Head of caudate nucleus (tissue), 42 donors: ENCODE measurements around the gene COG7.
A peak's percentile ranks its signal among the peaks of the same experiment; 100 is the strongest.
"Not testable (repeated sequence)": the region's sequence is repeated elsewhere in the genome, so short reads cannot be mapped to it uniquely, and the experiment has no call there.

Experiments used
- DNase-seq, 42 donors: peaks; one replicate each; pipeline versions ENCODE4 v3.0.0 to v3.0.0-alpha.2; 2020 to 2021; ENCODE audit warnings: mixed read lengths in 7 of 42
- intact Hi-C: fragments of 100-400 bp; cut with DNase I; formaldehyde crosslinking; loops from one replicate; pipeline ENCODE4 v1.15.0; 2022

Gene COG7

GRCh38 chr16:23374721-23375510 lies 78.1 kb downstream of the COG7 start:
- no peak for DNase-seq
- intact Hi-C loops, result no loop called here

- DNase-seq, result no peak
- intact Hi-C loops, result no loop called here
These were observed 79.4 kb downstream of the COG7 start for GRCh38 chr16:23373436-23374219.

DNA sequence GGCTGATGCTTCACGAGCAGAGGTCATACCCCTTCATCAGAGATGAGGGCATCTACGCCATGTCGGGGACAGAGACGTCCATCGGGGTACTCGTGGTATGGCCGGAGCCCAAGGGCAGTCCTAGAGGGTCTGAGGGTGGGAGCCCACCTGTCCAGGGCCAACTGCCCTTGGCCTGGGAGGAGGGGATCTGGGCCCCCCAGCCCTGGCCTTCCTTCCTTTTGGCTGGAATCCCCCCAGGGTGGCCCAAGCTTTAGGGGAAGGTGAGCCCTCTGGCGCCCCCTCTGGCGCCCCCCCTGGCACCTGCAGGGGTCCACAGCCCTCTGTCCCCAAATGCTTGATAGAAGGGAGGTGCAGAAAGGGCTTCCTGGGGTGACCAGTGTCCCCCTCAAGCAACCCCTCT lies 81.6 kb downstream of the COG7 start:
- intact Hi-C loops, result no loop called here
- DNase-seq, result no peak

DNA sequence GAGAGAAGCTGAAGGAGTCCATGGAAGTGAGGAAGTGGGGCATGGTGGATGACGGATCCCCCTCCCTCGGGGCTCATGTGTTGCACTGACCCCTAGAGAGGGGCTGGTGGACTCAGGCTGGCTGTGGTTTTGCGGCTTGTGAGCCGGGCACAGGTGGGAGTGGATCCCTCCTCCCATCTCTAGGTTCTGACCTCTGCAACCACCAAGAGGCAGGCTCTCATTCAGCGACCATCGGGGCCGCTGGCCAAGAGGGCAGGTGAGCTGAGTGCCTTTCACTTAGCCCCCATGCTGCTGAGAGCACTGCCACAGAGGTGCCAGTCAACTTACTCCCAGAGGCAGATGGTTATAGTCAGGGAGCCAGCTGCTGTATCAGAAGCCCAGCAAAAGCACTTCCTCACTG lies 83.6 kb downstream of the COG7 start:
- intact Hi-C loops, result no loop called here
- no peak for DNase-seq

DNA sequence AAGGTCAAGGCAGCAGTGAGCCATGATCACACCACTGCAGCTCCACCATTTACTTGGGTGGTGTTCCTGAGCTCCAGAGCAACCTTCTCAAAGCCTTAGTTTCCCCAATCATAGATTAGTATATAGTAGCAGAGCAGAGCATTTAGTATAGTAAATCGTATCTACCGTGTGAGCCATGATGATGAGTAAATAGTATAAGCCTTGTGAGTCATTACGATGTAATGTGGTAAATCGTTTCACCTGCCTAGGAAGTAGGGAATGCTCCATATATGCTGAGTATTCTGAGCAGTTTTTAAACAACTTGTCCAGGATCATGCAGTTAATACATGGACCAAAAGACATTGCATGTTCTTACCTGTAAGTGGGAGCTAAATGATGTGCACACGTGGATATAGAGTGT lies 84.5 kb downstream of the COG7 start:
- intact Hi-C loops, result no loop called here
- no peak for DNase-seq

DNA sequence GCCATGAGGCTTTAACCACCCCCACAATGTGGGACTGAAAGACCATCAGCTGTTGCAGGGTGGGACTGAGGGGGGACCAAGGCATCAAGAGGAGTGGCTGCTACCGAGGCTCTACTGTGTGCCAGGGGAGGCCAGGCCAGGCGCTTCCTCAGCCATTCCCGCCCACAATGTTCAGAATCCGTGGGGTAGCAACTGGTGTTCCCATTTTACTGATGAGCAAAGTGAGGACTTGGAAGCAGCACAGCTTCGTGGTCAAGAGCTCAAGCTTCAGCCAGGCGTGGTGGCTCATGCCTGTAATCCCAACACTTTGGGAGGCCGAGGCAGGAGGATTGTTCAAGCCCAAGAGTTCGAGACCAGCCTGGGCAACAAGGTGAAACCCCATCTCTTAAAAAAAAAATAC lies 85.0 kb downstream of the COG7 start:
- intact Hi-C loops, result no loop called here
- DNase-seq, result no peak

DNA sequence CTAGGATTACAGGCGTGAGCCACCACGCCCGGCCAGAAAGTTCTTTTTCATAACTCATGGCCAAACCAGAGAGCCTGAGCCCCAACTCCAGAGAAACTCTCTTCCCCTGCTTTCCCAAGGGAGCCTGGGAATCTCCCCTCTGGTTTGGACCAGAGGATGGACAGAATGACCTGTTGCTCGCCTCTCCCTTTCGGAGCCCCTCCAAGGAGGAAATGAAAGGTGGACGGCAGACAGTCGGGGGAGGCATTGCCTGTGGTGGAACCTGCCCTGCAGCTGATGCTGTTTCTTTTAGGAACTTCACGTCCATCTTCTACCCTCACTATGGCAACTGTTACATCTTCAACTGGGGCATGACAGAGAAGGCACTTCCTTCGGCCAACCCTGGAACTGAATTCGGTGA lies 85.4 kb downstream of the COG7 start:
- intact Hi-C loops, result no loop called here
- DNase-seq, result no peak

DNA sequence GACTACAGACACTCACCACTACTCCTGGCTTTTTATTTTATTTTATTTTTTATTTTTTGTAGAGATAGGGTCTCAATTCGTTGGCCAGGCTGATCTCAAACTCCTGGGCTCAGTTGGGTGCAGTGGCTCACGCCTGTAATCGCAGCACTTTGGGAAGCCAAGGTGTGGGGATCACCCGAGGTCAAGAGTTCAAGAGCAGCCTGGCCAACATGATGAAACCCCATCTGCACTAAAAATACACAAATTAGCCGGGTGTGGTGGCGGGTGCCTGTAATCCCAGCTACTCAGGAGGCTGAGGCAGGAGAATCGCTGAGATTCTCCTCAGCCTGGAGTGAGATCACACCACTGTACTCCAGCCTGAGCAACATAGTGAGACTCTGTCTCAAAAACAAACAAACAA lies 86.6 kb downstream of the COG7 start:
- DNase-seq, intact Hi-C loops: not testable (repeated sequence)

- intact Hi-C loops, result no loop called here
These were observed 87.3 kb downstream of the COG7 start for GRCh38 chr16:23365602-23366240.

DNA sequence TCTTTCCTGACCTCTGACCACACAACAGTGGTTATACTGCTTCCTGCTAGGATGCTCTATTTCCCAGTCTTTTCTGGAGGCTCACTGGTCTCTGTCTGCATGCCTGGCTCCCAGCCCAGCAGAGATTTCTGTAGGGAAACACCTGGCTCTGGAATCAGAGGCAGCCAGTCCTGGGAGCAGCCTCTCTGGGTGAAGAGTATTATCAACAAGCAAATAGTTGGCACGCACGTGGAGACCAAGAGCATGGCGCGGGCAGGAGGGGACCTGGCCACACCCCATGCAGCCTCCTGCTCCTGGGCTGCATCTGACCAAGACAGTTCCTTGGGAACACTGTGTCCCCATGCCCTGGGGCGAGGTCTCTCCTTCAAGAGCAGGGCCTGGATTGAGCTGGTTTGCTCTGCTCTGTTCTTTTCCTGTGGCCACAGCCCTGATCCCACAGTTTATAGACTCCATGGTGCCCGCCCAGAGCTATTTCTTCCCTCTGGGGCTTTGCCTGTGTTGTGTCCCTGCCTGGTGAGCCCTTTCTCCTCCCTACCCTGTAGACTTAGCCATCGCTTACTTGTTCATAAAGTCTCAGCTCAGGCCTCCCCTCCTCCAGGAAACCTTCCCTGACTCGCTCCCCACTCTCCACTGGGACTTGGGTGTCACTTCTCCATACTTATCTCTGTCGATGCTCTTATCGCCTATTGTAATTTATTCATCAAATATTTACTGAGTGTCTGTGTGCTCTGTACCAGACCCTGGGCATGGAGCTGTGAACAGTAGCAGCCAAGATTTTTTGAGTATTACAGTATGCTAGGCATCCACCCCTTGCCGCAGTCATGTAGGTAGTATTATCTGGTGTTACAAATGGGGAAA lies 90.3 kb downstream of the COG7 start:
- no peak for DNase-seq
- intact Hi-C loops, result no loop called here

More at GRCh38 chr16:23365602-23366240, 87.3 kb downstream of the COG7 start:
- no peak for DNase-seq

GRCh38 chr16:23359092-23359760 lies 93.8 kb downstream of the COG7 start:
- no peak for DNase-seq

DNA sequence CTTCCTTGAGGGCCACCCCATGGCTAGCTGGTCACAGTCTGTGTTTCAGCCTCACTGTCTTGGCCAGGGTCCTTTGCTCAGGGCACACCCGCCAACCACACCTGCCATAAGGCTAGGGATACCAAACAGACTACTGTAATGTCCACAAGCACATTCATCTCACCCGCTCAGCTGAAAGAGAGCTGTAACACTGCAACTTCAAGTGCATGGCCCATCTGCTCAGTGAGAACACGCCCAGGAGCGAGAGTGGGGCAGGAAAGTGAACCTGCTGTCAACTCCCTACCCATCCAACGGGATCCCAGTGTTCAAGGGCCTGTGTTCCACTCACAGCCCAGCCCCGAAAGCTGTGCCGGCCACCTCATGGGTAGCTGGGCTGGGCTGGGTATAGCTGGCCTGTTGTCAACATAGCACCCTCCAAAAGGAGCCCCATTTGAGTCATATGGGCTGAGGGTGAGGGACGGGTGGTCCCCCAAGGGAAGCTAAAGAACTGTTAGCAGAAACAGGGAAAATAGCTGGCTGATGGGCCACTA lies 95.2 kb downstream of the COG7 start:
- DNase-seq, result no peak
- intact Hi-C loops, result no loop called here

More at GRCh38 chr16:23359092-23359760, 93.8 kb downstream of the COG7 start:
- intact Hi-C loops, result no loop called here

GRCh38 chr16:23356941-23357340 lies 96.0 kb downstream of the COG7 start:
- intact Hi-C loops, result no loop called here
- no peak for DNase-seq

GRCh38 chr16:23355106-23355670 lies 97.8 kb downstream of the COG7 start:
- no peak for DNase-seq

GRCh38 chr16:23354246-23354645 lies 98.7 kb downstream of the COG7 start:
- intact Hi-C loops, result no loop called here
- DNase-seq, result peak in 1 of 42 donors; percentile 7

More at GRCh38 chr16:23355106-23355670, 97.8 kb downstream of the COG7 start:
- intact Hi-C loops, result no loop called here

- no peak for DNase-seq
These were observed 99.5 kb downstream of the COG7 start for GRCh38 chr16:23353440-23353839.

DNA sequence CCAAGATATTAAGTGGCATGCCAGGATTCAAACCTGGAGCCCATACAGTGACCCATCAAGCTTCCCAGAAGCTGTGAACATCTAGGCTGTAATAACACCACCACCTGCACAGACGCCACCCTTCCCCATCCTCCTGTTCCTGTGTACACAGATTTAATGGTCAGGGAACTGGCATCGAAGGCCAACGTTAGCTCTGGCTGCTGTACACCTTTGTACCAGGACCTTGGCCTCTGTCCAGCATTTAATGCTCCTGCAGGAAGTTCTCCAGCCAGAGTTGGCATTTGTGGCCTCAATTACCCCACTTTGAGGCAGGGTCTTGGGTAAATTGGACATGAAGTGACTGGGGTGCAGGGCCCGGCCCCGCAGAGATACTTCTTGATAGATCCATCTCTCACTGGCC lies 101.6 kb downstream of the COG7 start:
- DNase-seq, result no peak
- intact Hi-C loops, result no loop called here

More at GRCh38 chr16:23353440-23353839, 99.5 kb downstream of the COG7 start:
- intact Hi-C loops, result no loop called here
